ENCODE results near the gene DOCK2. TPM values are rescaled to one million over a fixed set of nuclear protein-coding genes. Genes with fewer than 3 reads are reported as not detected.

The DOCK2 gene
- total RNA-seq, 4 donors from 2014 or later, result 0.32 to 5.3 (median 2.7) TPM

DNA sequence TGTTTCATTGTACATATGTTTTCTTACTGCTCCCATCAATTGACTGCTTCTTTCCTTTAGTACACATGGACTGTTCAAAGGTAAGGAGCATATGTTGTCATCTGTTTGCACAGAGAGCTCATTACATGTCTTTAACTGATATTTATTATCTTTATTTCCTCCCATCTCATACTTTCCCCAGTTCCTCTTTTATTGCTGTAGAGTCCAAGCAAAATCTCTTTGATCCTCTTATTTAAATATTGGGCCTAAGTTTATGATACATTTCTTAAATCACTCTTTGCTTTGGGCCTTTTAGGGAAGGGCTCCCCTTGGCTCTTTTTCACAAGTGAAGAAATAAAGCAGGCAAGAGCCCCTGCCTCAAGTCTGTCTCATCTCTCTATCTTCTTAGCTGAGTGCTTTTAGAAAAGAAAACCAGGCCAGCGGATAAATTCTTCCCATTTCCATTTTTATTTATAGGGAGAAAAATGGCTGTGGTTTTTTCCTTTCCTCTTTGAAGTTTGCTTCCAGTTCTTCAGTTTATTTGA, 152.4 kb downstream of the DOCK2 start:
- in situ Hi-C loops (cut with MboI; ENCODE audit: low sequenced_read_pairs in 4 of 4), result no loop called here

DNA sequence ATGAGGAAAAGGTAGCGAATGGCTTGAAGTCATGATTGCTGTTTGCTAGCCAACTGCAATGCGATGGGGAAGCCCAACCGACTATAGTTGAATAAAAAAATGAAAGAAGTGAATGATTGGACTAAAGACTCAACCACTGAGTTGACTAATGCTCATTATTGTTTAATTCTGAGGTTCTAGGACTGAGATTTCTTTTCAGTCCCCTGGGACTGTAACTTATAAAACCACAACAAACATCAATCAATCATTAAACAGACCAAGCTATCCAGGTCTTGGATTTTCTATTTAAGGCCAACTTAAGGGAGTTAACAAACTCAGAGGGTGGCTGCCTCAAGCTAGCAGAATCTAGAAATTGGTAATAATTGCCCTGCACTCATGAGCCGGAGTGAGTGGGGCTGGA, 154.2 kb downstream of the DOCK2 start:
- no peak for ATAC-seq
- H3K27me3 ChIP-seq, result no peaks in the 10 kb centered on the region
- no peak overlapping the region for H3K4me3 ChIP-seq
- in situ Hi-C loops (cut with MboI; ENCODE audit: low sequenced_read_pairs in 4 of 4), result no loop called here
- H3K4me1 ChIP-seq, result no peaks in the 10 kb centered on the region
- no peak overlapping the region for H3K27ac ChIP-seq
- H3K36me3 ChIP-seq, result no peaks in the 10 kb centered on the region
- no peak for DNase-seq
- intact Hi-C loops (cut with DNase I; ENCODE audit: low total_unique reads), result no loop called here
- TF ChIP-seq POLR2A (IDR thresholded peaks at IDR 0.05), result no peak
- TF ChIP-seq, protein P1, sequence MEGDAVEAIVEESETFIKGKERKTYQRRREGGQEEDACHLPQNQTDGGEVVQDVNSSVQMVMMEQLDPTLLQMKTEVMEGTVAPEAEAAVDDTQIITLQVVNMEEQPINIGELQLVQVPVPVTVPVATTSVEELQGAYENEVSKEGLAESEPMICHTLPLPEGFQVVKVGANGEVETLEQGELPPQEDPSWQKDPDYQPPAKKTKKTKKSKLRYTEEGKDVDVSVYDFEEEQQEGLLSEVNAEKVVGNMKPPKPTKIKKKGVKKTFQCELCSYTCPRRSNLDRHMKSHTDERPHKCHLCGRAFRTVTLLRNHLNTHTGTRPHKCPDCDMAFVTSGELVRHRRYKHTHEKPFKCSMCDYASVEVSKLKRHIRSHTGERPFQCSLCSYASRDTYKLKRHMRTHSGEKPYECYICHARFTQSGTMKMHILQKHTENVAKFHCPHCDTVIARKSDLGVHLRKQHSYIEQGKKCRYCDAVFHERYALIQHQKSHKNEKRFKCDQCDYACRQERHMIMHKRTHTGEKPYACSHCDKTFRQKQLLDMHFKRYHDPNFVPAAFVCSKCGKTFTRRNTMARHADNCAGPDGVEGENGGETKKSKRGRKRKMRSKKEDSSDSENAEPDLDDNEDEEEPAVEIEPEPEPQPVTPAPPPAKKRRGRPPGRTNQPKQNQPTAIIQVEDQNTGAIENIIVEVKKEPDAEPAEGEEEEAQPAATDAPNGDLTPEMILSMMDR (IDR thresholded peaks at IDR 0.05 in 4 of 5, conservative IDR thresholded peaks at IDR 0.05 in 1 of 5), result no peak
- no peaks in the 10 kb centered on the region for H3K9me3 ChIP-seq

More for the DNA sequence above, 152.4 kb downstream of the DOCK2 start:
- Histone ChIP-seq H3K27ac (no peak overlapping the region), H3K36me3 (no peaks in the 10 kb centered on the region), H3K4me1 (no peaks in the 10 kb centered on the region), H3K4me3 (no peak overlapping the region), H3K9me3 (no peaks in the 10 kb centered on the region), H3K27me3 (no peaks in the 10 kb centered on the region)
- intact Hi-C loops (cut with DNase I; ENCODE audit: low total_unique reads), result no loop called here
- TF ChIP-seq, protein P1 (IDR thresholded peaks at IDR 0.05 in 4 of 5, conservative IDR thresholded peaks at IDR 0.05 in 1 of 5), result no peak
- TF ChIP-seq POLR2A (IDR thresholded peaks at IDR 0.05), result no peak
- ATAC-seq (no peak), DNase-seq (no peak)

DNA sequence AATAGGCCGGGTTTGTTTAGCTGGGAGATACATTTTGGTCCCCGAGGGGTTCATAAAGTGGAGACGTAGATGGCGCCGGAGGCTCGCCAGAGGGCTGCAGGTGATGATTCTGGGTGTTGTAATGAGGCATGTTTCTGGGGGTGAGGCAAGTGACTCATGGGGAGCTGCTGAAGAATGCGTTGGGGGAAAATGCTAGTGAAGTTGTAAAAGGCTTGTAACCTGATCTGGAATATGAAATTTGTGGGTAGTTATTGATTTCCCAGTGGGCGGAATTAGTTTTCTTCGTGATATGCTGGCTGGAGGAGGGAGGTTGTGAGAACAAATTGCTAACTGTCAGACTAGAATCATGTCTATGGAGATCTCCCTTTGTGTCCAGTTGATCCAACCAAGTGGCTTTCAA, 158.3 kb downstream of the DOCK2 start:
- TF ChIP-seq POLR2A (IDR thresholded peaks at IDR 0.05), result no peak
- intact Hi-C loops (cut with DNase I; ENCODE audit: low total_unique reads) (no loop called here), in situ Hi-C loops (cut with MboI; ENCODE audit: low sequenced_read_pairs in 4 of 4) (no loop called here)
- DNase-seq (no peak), ATAC-seq (no peak)
- Histone ChIP-seq H3K27ac (no peak overlapping the region), H3K36me3 (no peaks in the 10 kb centered on the region), H3K4me1 (no peaks in the 10 kb centered on the region), H3K4me3 (no peak overlapping the region), H3K9me3 (no peaks in the 10 kb centered on the region), H3K27me3 (no peaks in the 10 kb centered on the region)

DNA sequence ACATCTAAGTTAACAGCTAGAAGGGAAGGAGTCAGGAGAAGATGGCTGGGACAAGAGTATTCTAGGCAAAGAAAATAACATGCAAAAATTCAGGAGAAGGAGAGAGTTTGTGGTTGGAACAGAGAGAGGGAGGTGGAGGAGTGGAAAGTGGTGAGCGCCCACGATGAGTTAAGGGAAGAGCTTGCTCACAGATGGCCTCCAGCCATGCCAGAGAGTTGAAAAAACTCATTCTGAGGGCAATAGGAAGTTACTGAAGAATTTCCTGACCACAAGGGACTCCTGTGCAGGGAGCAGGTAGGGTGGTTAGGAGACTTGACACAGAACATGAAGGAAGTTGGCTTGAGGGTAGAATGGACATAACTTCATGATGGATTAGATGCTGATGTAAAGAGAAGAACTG, 159.7 kb downstream of the DOCK2 start:
- H3K27ac ChIP-seq, result no peak overlapping the region
- no peak for DNase-seq
- intact Hi-C loops (cut with DNase I; ENCODE audit: low total_unique reads), result no loop called here
- in situ Hi-C loops (cut with MboI; ENCODE audit: low sequenced_read_pairs in 4 of 4), result no loop called here
- no peaks in the 10 kb centered on the region for H3K36me3 ChIP-seq
- H3K4me1 ChIP-seq, result no peaks in the 10 kb centered on the region
- no peak for ATAC-seq
- no peaks in the 10 kb centered on the region for H3K9me3 ChIP-seq
- no peak overlapping the region for H3K4me3 ChIP-seq
- H3K27me3 ChIP-seq, result no peaks in the 10 kb centered on the region
- TF ChIP-seq, protein P1 (IDR thresholded peaks at IDR 0.05 in 4 of 5, conservative IDR thresholded peaks at IDR 0.05 in 1 of 5), result no peak
- no peak for TF ChIP-seq POLR2A (IDR thresholded peaks at IDR 0.05)

DNA sequence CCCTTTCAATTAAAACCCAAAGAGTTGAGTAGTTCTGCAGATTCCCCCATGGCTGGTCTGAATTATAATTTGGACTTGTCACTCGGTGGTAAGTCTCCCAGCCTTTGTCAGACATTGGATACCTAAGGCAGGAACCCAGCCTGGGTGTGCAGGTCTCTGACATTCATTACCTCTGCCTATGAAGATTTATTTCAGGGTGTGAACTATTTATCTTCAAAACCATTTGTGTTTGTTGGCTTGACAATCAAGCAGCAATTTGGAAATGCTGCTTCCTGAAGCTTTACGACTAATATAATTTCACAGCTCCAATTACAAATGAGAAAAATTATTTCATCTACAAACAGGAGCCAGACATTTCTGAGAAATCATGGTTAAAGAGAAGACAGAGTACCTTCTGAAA, 160.5 kb downstream of the DOCK2 start:
- no peak for DNase-seq
- Histone ChIP-seq H3K4me1 (no peaks in the 10 kb centered on the region), H3K9me3 (no peaks in the 10 kb centered on the region), H3K4me3 (no peak overlapping the region), H3K27me3 (no peaks in the 10 kb centered on the region), H3K36me3 (no peaks in the 10 kb centered on the region), H3K27ac (no peak overlapping the region)
- TF ChIP-seq POLR2A (IDR thresholded peaks at IDR 0.05), result no peak
- TF ChIP-seq, protein P1 (IDR thresholded peaks at IDR 0.05 in 4 of 5, conservative IDR thresholded peaks at IDR 0.05 in 1 of 5), result no peak
- intact Hi-C loops (cut with DNase I; ENCODE audit: low total_unique reads) (no loop called here), in situ Hi-C loops (cut with MboI; ENCODE audit: low sequenced_read_pairs in 4 of 4) (no loop called here)
- no peak for ATAC-seq
